Measurements from ENCODE around the gene CTSW. TPM values are rescaled to one million over a fixed set of nuclear protein-coding genes. Genes with fewer than 3 reads are reported as not detected.

The CTSW gene
- total and polyA plus RNA-seq, 2 donors (not counting 1 experiment from before 2014, with no cell fraction given), result 0.84 to 4.6 TPM

GRCh38 chr11:65912845-65913244 is 33.2 kb downstream of the CTSW start:
- Histone ChIP-seq H3K9me3 (ENCODE audit: control extremely low read depth in 1 of 3, control insufficient read depth in 2 of 3, insufficient read depth in 1 of 3, low read length in 2 of 3) (no peaks in the 10 kb centered on the region), H3K4me3 (ENCODE audit: control extremely low read depth in 1 of 5, extremely low read depth in 1 of 5, insufficient read depth in 1 of 5, low read depth in 2 of 5, low read length in 4 of 5) (no peak overlapping the region), H3K27me3 (replicated peaks in 1 of 4; ENCODE audit: control extremely low read depth in 1 of 4, control insufficient read depth in 3 of 4, insufficient read depth in 4 of 4, low read length in 3 of 4) (peaks cover 0 to 28% (median 4%) of the 10 kb centered on the region in 4 experiments), H3K36me3 (replicated peaks in 1 of 2; ENCODE audit: control extremely low read depth in 1 of 2, control insufficient read depth in 1 of 2, extremely low read depth in 1 of 2, insufficient read depth in 2 of 2, low read length in 1 of 2) (no peaks in the 10 kb centered on the region), H2AFZ (ENCODE audit: insufficient read depth, low read depth, low read length, poor library complexity, severe bottlenecking) (no peak overlapping the region), H4K20me1 (ENCODE audit: control insufficient read depth, insufficient read depth, low read length, poor library complexity, severe bottlenecking) (no peaks in the 10 kb centered on the region), H3K4me1 (ENCODE audit: control insufficient read depth in 2 of 2, insufficient read depth in 2 of 2, low read length in 2 of 2) (peaks cover 6 to 35% of the 10 kb centered on the region in 2 donors), H3K4me2 (replicated peaks; ENCODE audit: low read depth, low read length, poor library complexity, severe bottlenecking) (no peak overlapping the region), H3K79me2 (ENCODE audit: control insufficient read depth, insufficient read depth, low read length) (peaks cover 22% of the 10 kb centered on the region), H3K9ac (ENCODE audit: low read length) (no peak overlapping the region), H3K27ac (ENCODE audit: low read length in 2 of 2) (no peak overlapping the region)
- Mint-ChIP-seq H3K27ac (no peak overlapping the region), H3K27me3 (peaks cover 24% of the 10 kb centered on the region), H3K4me1 (peaks cover 32% of the 10 kb centered on the region), H3K9me3 (ENCODE audit: insufficient read depth) (no peaks in the 10 kb centered on the region), H3K4me3 (no peak overlapping the region)
- intact Hi-C loops (cut with micrococcal nuclease), result no loop called here
- 90% methylated on average over 4 of the region's 4 CpGs for WGBS (ENCODE audit: insufficient coverage)
- ChIA-PET CTCF (interaction anchor here (2.2 kb wide), 1 partner anchor 29 kb away, joined by 6 read pairs; no protein-coding TSS in a partner anchor), POLR2A (no interaction called here)
- no peak for ATAC-seq (ENCODE audit: low read depth)
- TF ChIP-seq CTCF (IDR thresholded peaks at IDR 0.05) (no peak), EZH2 (IDR thresholded peaks at IDR 0.05; ENCODE audit: borderline replicate concordance, insufficient read depth, low read depth, low read length, poor library complexity, severe bottlenecking) (no peak)
- no peak for DNase-seq

GRCh38 chr11:65915101-65915820 is 35.6 kb downstream of the CTSW start:
- no peak overlapping the region for H3K4me2 ChIP-seq (replicated peaks; ENCODE audit: low read depth, low read length, poor library complexity, severe bottlenecking)
- 55% methylated on average over 10 of the region's 10 CpGs for WGBS (ENCODE audit: insufficient coverage)
- Mint-ChIP-seq H3K4me3 (peak overlapping the region; percentile 39), H3K4me1 (peaks cover 41% of the 10 kb centered on the region), H3K27me3 (peaks cover 11% of the 10 kb centered on the region), H3K27ac (peak overlapping the region; percentile 47), H3K9me3 (ENCODE audit: insufficient read depth) (no peaks in the 10 kb centered on the region)
- H3K27ac ChIP-seq (ENCODE audit: low read length in 2 of 2), result no peak overlapping the region
- no peak overlapping the region for H2AFZ ChIP-seq (ENCODE audit: insufficient read depth, low read depth, low read length, poor library complexity, severe bottlenecking)
- no peaks in the 10 kb centered on the region for H3K36me3 ChIP-seq (replicated peaks in 1 of 2; ENCODE audit: control extremely low read depth in 1 of 2, control insufficient read depth in 1 of 2, extremely low read depth in 1 of 2, insufficient read depth in 2 of 2, low read length in 1 of 2)
- peaks cover 2% of the 10 kb centered on the region for H4K20me1 ChIP-seq (ENCODE audit: control insufficient read depth, insufficient read depth, low read length, poor library complexity, severe bottlenecking)
- no peak for TF ChIP-seq CTCF (IDR thresholded peaks at IDR 0.05)
- no peak for TF ChIP-seq EZH2 (IDR thresholded peaks at IDR 0.05; ENCODE audit: borderline replicate concordance, insufficient read depth, low read depth, low read length, poor library complexity, severe bottlenecking)
- H3K4me1 ChIP-seq (ENCODE audit: control insufficient read depth in 2 of 2, insufficient read depth in 2 of 2, low read length in 2 of 2), result peaks cover 12 to 45% of the 10 kb centered on the region in 2 donors
- intact Hi-C loops (cut with micrococcal nuclease), result no loop called here
- ATAC-seq (ENCODE audit: low read depth), result no peak
- H3K79me2 ChIP-seq (ENCODE audit: control insufficient read depth, insufficient read depth, low read length), result peaks cover 39% of the 10 kb centered on the region
- H3K27me3 ChIP-seq (replicated peaks in 1 of 4; ENCODE audit: control extremely low read depth in 1 of 4, control insufficient read depth in 3 of 4, insufficient read depth in 4 of 4, low read length in 3 of 4), result peaks cover 0 to 16% (median 3%) of the 10 kb centered on the region in 4 experiments
- H3K9ac ChIP-seq (ENCODE audit: low read length), result no peak overlapping the region
- H3K9me3 ChIP-seq (ENCODE audit: control extremely low read depth in 1 of 3, control insufficient read depth in 2 of 3, insufficient read depth in 1 of 3, low read length in 2 of 3), result no peaks in the 10 kb centered on the region
- no peak overlapping the region for H3K4me3 ChIP-seq (ENCODE audit: control extremely low read depth in 1 of 5, extremely low read depth in 1 of 5, insufficient read depth in 1 of 5, low read depth in 2 of 5, low read length in 4 of 5)
- CTCF ChIA-PET, result interaction anchor here (2.5 kb wide), 1 partner anchor 25 kb away, joined by 8 read pairs; the partner anchor contains the start of gene CCDC85B
- no peak for DNase-seq
- POLR2A ChIA-PET, result no interaction called here

Measured in B cell (primary cell).